DOHH2 (cell line): ENCODE measurements around the gene GRIP2.

ENCODE experiments used
- CTCF ChIP-seq: fragments of 200-600 bp; sonication (generic); IDR thresholded peaks from one replicate; pipeline ENCODE4 v1.5.1; 2014; ENCODE audit warnings: antibody characterized with exemption, mild to moderate bottlenecking, low read depth, low read length; ENCODE audit not compliant: poor library complexity, severe bottlenecking
- EZH2phosphoT487 ChIP-seq: fragments of 200-600 bp; sonication (generic); IDR thresholded peaks from 2 replicates; pipeline ENCODE4 v1.6.1; 2017; ENCODE audit warnings: borderline replicate concordance, mild to moderate bottlenecking, antibody characterized with exemption, low read length, moderate library complexity, mixed read lengths

- TF ChIP-seq CTCF (no peak), EZH2phosphoT487 (no peak)
These were observed 77.4 kb downstream of the GRIP2 start for GRCh38 chr3:14462738-14463137.
